DOHH2 (cell line): ENCODE results near the gene SLC22A13.

Experiments used
- H3F3A ChIP-seq: fragments of 200-600 bp; sonication (generic), shearing (Covaris generic); 2 replicates; pipeline ENCODE4 v1.6.0; 2016; ENCODE audit warnings: antibody characterized with exemption, mild to moderate bottlenecking; ENCODE audit not compliant: control insufficient read depth, insufficient read depth
- H3K27ac ChIP-seq: fragments of 200-600 bp; sonication (generic); 2 replicates; pipeline ENCODE4 v1.5.1; 2014; ENCODE audit warnings: low read depth, mild to moderate bottlenecking, low read length, moderate library complexity
- H3K27me3 ChIP-seq: fragments of 200-600 bp; sonication (generic); 2 replicates; pipeline ENCODE4 v1.6.1; 2014; ENCODE audit warnings: mild to moderate bottlenecking, low read length, mixed read lengths; ENCODE audit not compliant: control insufficient read depth
- H3K36me3 ChIP-seq: fragments of 200-600 bp; sonication (generic); 2 replicates; pipeline ENCODE4 v1.6.1; 2014; ENCODE audit warnings: mild to moderate bottlenecking, low read length, moderate library complexity, mixed read lengths; ENCODE audit not compliant: control insufficient read depth
- H3K4me1 ChIP-seq: fragments of 200-600 bp; sonication (generic); 2 replicates; pipeline ENCODE4 v1.6.1; 2014; ENCODE audit warnings: mild to moderate bottlenecking, low read length, mixed read lengths; ENCODE audit not compliant: control insufficient read depth
- H3K4me2 ChIP-seq: fragments of 200-600 bp; sonication (generic); 2 replicates; pipeline ENCODE4 v1.6.0; 2014; ENCODE audit warnings: mild to moderate bottlenecking, low read length, moderate library complexity
- H3K4me3 ChIP-seq: fragments of 200-600 bp; sonication (generic); 2 replicates; pipeline ENCODE4 v1.5.1; 2014; ENCODE audit warnings: mild to moderate bottlenecking, low read length, mixed read lengths
- H3K79me2 ChIP-seq: fragments of 200-600 bp; sonication (generic); 2 replicates; pipeline ENCODE4 v1.6.1; 2014; ENCODE audit warnings: mild to moderate bottlenecking, low read length, mixed read lengths; ENCODE audit not compliant: control insufficient read depth
- H3K9me2 ChIP-seq: fragments of 200-600 bp; sonication (generic); replicated peaks from 2 replicates; pipeline ENCODE4 v1.6.1; 2014; ENCODE audit warnings: mild to moderate bottlenecking, low read length, mixed read lengths; ENCODE audit not compliant: control insufficient read depth
- H3K9me3 ChIP-seq: fragments of 200-600 bp; sonication (generic); 2 replicates; pipeline ENCODE4 v1.6.1; 2014; ENCODE audit warnings: antibody characterized with exemption, low read length, mixed read lengths; ENCODE audit not compliant: control insufficient read depth, insufficient read depth
- H4K20me1 ChIP-seq: fragments of 200-600 bp; sonication (generic); 2 replicates; pipeline ENCODE4 v1.6.0; 2014; ENCODE audit warnings: low read depth, mild to moderate bottlenecking, antibody characterized with exemption, low read length, moderate library complexity; ENCODE audit not compliant: control insufficient read depth, insufficient read depth
- EZH2phosphoT487 ChIP-seq: fragments of 200-600 bp; sonication (generic); IDR thresholded peaks from 2 replicates; pipeline ENCODE4 v1.6.1; 2017; ENCODE audit warnings: borderline replicate concordance, mild to moderate bottlenecking, antibody characterized with exemption, low read length, moderate library complexity, mixed read lengths
- TF ChIP-seq, protein P1 (sequence below): fragments of 200-600 bp; sonication (generic); IDR thresholded peaks from one replicate; pipeline ENCODE4 v1.5.1; 2014; ENCODE audit warnings: antibody characterized with exemption, mild to moderate bottlenecking, low read depth, low read length; ENCODE audit not compliant: poor library complexity, severe bottlenecking

Gene SLC22A13, protein sequence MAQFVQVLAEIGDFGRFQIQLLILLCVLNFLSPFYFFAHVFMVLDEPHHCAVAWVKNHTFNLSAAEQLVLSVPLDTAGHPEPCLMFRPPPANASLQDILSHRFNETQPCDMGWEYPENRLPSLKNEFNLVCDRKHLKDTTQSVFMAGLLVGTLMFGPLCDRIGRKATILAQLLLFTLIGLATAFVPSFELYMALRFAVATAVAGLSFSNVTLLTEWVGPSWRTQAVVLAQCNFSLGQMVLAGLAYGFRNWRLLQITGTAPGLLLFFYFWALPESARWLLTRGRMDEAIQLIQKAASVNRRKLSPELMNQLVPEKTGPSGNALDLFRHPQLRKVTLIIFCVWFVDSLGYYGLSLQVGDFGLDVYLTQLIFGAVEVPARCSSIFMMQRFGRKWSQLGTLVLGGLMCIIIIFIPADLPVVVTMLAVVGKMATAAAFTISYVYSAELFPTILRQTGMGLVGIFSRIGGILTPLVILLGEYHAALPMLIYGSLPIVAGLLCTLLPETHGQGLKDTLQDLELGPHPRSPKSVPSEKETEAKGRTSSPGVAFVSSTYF

GRCh38 chr3:38265604-38266307, at the start of gene SLC22A13:
Gene SLC22A13, plus strand, starts transcription at chr3:38265812. Its CDS starts 49 bp downstream, at chr3:38265861.
- no peaks in the 10 kb centered on the region for H3K79me2 ChIP-seq
- no peaks in the 10 kb centered on the region for H3K9me2 ChIP-seq
- no peaks in the 10 kb centered on the region for H3F3A ChIP-seq
- H3K4me1 ChIP-seq: peaks cover 14% of the 10 kb centered on the region
- no peaks in the 10 kb centered on the region for H3K27me3 ChIP-seq
- H4K20me1 ChIP-seq: no peaks in the 10 kb centered on the region
- no peak within 1 kb of the TSS for H3K4me2 ChIP-seq
- no peak for TF ChIP-seq EZH2phosphoT487
- TF ChIP-seq, protein P1, sequence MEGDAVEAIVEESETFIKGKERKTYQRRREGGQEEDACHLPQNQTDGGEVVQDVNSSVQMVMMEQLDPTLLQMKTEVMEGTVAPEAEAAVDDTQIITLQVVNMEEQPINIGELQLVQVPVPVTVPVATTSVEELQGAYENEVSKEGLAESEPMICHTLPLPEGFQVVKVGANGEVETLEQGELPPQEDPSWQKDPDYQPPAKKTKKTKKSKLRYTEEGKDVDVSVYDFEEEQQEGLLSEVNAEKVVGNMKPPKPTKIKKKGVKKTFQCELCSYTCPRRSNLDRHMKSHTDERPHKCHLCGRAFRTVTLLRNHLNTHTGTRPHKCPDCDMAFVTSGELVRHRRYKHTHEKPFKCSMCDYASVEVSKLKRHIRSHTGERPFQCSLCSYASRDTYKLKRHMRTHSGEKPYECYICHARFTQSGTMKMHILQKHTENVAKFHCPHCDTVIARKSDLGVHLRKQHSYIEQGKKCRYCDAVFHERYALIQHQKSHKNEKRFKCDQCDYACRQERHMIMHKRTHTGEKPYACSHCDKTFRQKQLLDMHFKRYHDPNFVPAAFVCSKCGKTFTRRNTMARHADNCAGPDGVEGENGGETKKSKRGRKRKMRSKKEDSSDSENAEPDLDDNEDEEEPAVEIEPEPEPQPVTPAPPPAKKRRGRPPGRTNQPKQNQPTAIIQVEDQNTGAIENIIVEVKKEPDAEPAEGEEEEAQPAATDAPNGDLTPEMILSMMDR: no peak
- H3K27ac ChIP-seq: no peak within 1 kb of the TSS
- H3K36me3 ChIP-seq: no peaks in the 10 kb centered on the region
- no peaks in the 10 kb centered on the region for H3K9me3 ChIP-seq
- no peak within 1 kb of the TSS for H3K4me3 ChIP-seq

DNA sequence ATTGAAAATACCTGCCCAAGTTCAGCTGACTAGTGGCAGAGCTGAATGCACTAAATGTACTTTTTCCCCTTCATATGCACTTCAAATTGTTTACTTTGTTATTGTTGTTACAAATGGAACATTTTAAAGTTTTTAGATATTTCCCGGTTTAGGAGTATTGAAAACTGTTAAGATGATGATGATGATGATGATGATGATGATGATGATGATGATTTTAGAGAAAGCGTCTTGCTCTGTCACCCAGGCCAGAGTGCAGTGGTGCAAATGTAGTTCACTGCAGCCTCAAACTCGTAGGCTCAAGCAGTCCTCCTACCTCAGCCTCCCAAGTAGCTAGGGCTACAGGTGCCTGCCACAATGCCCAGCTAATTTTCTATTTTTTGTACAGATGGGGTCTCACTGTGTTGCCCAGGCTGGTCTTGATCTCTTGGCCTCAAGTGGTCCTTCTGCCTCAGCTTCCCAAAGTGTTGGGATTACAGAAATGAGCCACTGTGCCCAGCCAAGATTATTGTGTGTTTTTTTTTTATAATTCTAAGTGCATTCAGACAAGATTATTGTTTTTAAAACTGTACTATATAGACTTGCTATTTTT, 45.9 kb upstream of the SLC22A13 start:
- no peak for TF ChIP-seq EZH2phosphoT487
- Histone ChIP-seq H3K36me3 (peaks cover 39% of the 10 kb centered on the region), H3K4me3 (no peak overlapping the region), H3K79me2 (no peaks in the 10 kb centered on the region), H3K4me1 (no peaks in the 10 kb centered on the region), H3K9me2 (no peaks in the 10 kb centered on the region), H3K27me3 (no peaks in the 10 kb centered on the region), H3K27ac (no peak overlapping the region), H3K9me3 (no peaks in the 10 kb centered on the region), H3K4me2 (no peak overlapping the region), H4K20me1 (no peaks in the 10 kb centered on the region), H3F3A (no peaks in the 10 kb centered on the region)

GRCh38 chr3:38221005-38221404, 44.6 kb upstream of the SLC22A13 start:
- no peak overlapping the region for H3K27ac ChIP-seq
- H3K79me2 ChIP-seq: no peaks in the 10 kb centered on the region
- no peaks in the 10 kb centered on the region for H4K20me1 ChIP-seq

More at GRCh38 chr3:38221005-38221404, 44.6 kb upstream of the SLC22A13 start:
- TF ChIP-seq, protein P1: no peak
- no peak for TF ChIP-seq EZH2phosphoT487
- H3K4me2 ChIP-seq: no peak overlapping the region
- H3K4me1 ChIP-seq: no peaks in the 10 kb centered on the region
- no peaks in the 10 kb centered on the region for H3K9me3 ChIP-seq
- H3K9me2 ChIP-seq: no peaks in the 10 kb centered on the region
- H3K4me3 ChIP-seq: no peak overlapping the region
- no peaks in the 10 kb centered on the region for H3F3A ChIP-seq
- peaks cover 45% of the 10 kb centered on the region for H3K36me3 ChIP-seq
- H3K27me3 ChIP-seq: no peaks in the 10 kb centered on the region
